ENCODE results near the gene PCGF5.
A peak's percentile ranks its signal among the peaks of the same experiment; 100 is the strongest.
"Not testable (repeated sequence)": the region's sequence is repeated elsewhere in the genome, so short reads cannot be mapped to it uniquely, and the experiment has no call there.

Gene PCGF5

GRCh38 chr10:91210435-91210834 lies 10.0 kb upstream of the PCGF5 start:
- no peak for DNase-seq

GRCh38 chr10:91211675-91212074 lies 8.8 kb upstream of the PCGF5 start:
- DNase-seq: no peak

- no peak for DNase-seq
These were observed 5.6 kb upstream of the PCGF5 start for GRCh38 chr10:91214911-91215310.

- DNase-seq: no peak
These were observed 5.1 kb upstream of the PCGF5 start for GRCh38 chr10:91215384-91215783.

GRCh38 chr10:91219371-91220193 lies 881 bp upstream of the PCGF5 start:
- no peak for DNase-seq

- no peak for DNase-seq
These were observed 652 bp downstream of the PCGF5 start for GRCh38 chr10:91220954-91221675.

DNA sequence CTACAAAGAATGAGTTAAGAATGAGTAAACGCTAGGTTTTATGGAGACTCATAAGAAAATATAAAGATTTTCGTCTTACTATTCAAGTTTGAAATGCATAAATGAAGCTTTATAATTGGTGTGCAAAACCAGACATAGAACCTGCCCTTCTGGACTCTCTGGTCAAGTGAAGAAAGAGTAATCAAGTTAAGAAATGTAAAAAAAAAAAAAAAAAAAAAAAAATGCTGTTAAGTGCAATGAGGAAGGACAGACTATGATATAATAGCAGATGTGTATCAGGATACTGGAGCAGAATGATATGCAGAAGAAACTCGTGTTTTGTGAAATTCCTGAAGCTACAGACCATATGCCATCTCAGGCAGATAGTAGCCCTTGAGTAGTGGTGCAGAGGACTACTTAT lies 5.6 kb downstream of the PCGF5 start:
- no peak for DNase-seq

- no peak for DNase-seq
These were observed 7.1 kb downstream of the PCGF5 start for GRCh38 chr10:91227576-91227975.

DNA sequence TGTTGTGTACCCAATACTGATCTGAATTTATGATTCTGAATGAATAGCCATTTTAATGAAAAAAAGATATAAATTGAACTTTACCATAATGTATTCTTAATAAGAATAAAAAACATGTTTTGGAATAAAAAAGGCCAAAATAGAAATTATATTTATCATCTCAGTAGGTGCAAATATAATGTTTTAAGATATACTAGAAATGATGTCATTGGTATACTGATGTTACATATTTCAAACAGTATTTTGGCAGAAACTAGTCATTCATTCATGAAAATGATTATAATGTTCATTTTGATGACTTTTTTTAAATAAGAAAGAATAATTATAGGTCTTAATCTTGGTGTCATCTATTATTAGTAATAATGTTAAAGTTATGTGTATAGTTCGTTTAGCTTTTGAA lies 9.2 kb downstream of the PCGF5 start:
- no peak for DNase-seq

GRCh38 chr10:91238191-91238590 lies 17.7 kb downstream of the PCGF5 start:
- no peak for DNase-seq

DNA sequence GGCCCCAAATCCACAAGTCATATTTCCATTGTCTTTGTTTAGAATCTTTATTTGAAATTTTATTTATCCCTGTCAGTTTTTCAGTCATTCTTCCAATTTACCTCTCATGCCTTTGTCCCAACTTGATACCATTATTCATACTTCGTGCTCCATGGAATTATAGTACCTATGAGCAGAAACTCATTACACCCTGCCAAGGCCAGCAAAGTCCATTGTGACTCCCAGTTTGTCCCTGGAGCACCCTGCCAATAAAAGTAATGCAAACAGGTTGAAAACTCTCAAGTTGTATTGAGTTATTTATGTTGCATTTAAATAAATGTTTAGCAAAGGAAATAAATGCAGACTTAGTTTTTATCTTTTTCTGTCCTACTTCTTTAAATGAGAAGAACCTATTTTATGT lies 19.3 kb downstream of the PCGF5 start:
- no peak for DNase-seq

GRCh38 chr10:91242940-91243339 lies 22.5 kb downstream of the PCGF5 start:
- DNase-seq: no peak

- no peak for DNase-seq
These were observed 27.1 kb downstream of the PCGF5 start for GRCh38 chr10:91247360-91248111.

DNA sequence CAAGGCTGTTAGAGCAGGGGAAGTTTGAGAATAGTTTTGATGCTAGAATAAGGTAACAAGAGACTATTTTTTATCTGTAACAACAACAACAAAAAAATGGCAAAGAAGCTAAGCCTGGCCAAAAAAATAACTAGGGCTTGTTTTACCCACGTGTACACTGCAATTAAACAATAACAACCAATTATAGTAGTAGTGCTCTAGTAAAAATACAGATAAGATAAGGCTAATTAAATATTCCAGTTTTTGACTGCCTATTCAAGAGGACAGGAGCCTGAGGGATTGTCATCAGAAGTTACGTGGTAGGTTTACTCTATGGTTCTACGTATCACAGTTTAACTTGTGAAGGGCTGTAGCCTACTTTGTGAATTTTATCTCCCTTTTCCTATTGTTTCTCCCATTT lies 29.2 kb downstream of the PCGF5 start:
- DNase-seq: no peak

- no peak for DNase-seq
These were observed 29.9 kb downstream of the PCGF5 start for GRCh38 chr10:91250341-91250740.

DNA sequence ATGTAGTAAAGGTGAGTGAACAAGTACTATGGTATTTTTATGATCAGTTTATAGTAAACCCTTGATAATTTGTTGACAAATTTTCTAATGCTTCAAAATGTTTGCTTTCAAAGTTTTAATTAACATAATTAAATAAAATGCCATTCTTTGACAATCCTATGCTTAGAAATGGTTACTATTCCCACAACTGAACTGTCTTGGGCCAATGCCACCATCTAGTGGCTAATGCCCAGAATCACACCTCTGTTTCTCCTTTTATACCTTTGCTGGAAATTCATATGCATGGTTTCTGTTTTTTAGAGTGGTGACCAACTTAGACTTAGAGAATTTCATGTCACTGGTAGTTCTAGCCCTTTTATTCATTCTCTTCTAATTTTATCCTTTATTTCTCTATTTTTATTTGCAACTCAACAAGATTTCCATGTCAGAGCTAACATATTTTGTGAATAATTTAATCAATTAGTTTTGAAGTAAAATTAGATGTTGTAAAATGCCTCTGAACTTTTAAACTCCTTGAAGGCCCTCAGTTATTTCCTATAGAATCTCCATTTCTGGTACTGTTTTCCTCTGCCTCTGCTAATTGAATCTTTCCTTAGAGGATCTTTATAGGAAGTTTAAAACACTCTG lies 31.1 kb downstream of the PCGF5 start:
- peak; percentile 15 for DNase-seq

DNA sequence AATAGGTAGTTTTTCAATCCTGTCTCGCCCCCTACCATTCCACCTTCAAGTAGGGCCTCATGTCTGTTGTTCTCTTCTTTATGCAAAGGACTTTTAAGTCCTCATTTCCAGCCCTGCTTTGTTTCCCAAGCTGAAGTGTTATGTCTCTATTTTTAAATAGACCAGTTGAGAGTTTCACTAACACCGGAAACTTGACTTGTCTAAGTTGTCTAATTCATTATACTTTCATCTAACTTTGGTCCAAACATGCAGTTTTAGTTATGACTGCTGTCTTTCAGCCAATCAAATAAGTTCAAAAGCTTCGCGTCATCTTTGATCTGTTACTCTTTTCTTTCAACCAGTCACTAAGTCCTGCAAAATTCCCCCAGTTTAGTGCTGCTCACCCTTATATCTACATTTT lies 32.8 kb downstream of the PCGF5 start:
- no peak for DNase-seq

DNA sequence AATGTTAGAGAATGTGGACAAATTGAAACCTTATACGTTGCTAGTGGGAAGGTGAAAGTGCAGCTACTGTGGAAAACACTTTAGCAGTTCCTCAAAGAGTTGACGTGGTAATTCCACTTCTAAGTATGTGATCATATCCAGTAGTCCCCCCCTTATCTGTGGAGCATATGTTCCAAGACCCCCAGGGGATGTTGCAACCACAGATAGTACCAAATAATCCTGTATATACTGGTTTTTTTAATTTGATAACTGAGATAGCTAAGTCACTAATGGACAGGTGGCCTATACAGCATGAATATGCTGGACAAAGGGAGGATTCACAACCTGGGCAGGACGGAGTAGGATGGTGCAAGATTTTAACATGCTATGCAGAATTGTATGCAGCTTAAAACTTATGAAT lies 36.8 kb downstream of the PCGF5 start:
- DNase-seq: no peak

DNA sequence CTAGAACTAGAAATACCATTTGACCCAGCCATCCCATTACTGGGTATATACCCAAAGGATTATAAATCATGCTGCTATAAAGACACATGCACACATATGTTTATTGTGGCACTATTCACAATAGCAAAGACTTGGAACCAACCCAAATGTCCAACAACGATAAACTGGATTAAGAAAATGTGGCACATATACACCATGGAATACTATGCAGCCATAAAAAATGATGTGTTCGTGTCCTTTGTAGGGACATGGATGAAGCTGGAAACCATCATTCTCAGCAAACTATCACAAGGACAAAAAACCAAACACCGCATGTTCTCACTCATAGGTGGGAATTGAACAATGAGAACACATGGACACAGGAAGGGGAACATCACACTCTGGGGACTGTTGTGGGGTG lies 40.0 kb downstream of the PCGF5 start:
- not testable (repeated sequence) for DNase-seq

GRCh38 chr10:91271886-91272285 lies 51.4 kb downstream of the PCGF5 start:
- no peak for DNase-seq

DNA sequence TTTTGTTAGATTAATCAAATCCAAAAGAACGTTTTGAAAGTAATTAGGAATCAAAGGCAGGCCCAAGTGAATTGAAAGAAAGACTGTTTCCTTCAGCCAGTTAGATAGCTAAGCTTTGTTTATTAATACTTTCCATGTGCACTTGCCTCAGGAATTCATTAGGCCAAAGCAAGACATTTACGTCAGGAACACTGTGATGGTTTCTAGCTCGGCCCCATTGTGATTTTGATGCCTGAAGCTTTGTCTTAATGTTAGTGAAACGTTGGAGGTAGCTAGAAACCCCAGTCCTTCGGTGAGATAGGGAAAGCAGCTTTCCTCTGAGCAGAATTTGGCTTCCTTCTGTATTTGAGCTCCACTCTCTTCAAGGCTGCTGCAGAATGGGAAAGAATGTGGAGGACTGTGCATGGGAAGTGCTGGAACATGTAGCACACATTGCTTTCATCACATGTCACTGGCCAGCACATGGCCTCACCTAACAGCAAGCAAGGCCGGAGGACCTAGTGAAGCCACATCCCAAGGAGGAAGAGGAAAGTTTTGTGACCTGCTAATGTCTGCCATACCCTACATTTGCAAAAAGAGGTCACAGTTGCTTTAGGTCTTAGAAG lies 64.1 kb downstream of the PCGF5 start:
- no peak for DNase-seq

DNA sequence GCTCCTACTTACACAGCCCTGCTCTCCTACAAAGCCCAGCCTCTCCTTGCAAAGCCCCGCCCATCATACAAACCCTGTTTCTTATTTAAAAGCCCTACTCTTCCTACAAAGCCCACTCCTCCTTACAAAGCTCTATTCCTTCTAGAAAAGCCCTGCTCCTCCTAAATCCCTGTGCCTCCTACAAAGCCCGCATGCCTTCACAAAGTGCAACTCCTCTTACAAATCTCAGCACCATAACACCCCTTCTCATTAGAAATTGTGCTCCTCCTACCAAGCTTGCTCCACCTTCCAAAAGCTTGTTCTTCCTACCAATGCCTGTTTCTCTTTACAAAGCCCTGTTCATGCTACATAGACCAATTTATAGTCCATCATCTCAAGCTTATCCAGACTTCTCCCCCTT lies 66.1 kb downstream of the PCGF5 start:
- DNase-seq: no peak

- no peak for DNase-seq
These were observed 66.8 kb downstream of the PCGF5 start for GRCh38 chr10:91287276-91287675.
